GM23338 (cell line): ENCODE results near the gene E2F3. TPM values are rescaled to one million over a fixed set of nuclear protein-coding genes. Genes with fewer than 3 reads are reported as not detected.
A peak's percentile ranks its signal among the peaks of the same experiment; 100 is the strongest.

Experiments used
- ATAC-seq: fragments of 200-7000 bp; cut with Tn5 transposase; 3 replicates; pipeline ENCODE4 v1.9.1; 2020
- DNase-seq: peaks from one replicate; pipeline ENCODE4 v3.0.0-alpha.2; 2015; ENCODE audit warnings: low spot score
- H2AFZ ChIP-seq: fragments of 200-600 bp; sonication (generic); 2 replicates; pipeline ENCODE4 v1.8.0; 2016; ENCODE audit warnings: antibody characterized with exemption, mild to moderate bottlenecking, moderate library complexity
- H3F3A ChIP-seq: fragments of 200-600 bp; sonication (generic); replicated peaks from 2 replicates; pipeline ENCODE4 v1.8.0; 2017; ENCODE audit warnings: antibody characterized with exemption, mixed run types, low read depth
- H3K27ac ChIP-seq: fragments of 200-600 bp; sonication (generic); 2 replicates; pipeline ENCODE4 v1.6.1; 2016; ENCODE audit warnings: low read depth
- H3K27me3 ChIP-seq: fragments of 200-600 bp; sonication (generic); 2 replicates; pipeline ENCODE4 v1.8.0; 2016; ENCODE audit warnings: mild to moderate bottlenecking, mixed run types, moderate library complexity; ENCODE audit not compliant: insufficient read depth
- H3K36me3 ChIP-seq: fragments of 200-600 bp; sonication (generic); 2 replicates; pipeline ENCODE4 v1.8.0; 2016; ENCODE audit warnings: mild to moderate bottlenecking; ENCODE audit not compliant: insufficient read depth
- H3K4me1 ChIP-seq: fragments of 200-600 bp; sonication (generic); 2 replicates; pipeline ENCODE4 v1.8.0; 2016; ENCODE audit warnings: mild to moderate bottlenecking, moderate library complexity; ENCODE audit not compliant: insufficient read depth
- H3K4me2 ChIP-seq: fragments of 200-600 bp; sonication (generic); 2 replicates; pipeline ENCODE4 v1.7.1; 2017; ENCODE audit warnings: mixed run types
- H3K4me3 ChIP-seq: fragments of 200-600 bp; sonication (generic); 2 replicates; pipeline ENCODE4 v1.6.1; 2016; ENCODE audit warnings: mixed run types
- H3K79me2 ChIP-seq: fragments of 200-600 bp; sonication (generic); replicated peaks from 2 replicates; pipeline ENCODE4 v1.8.0; 2017; ENCODE audit warnings: mild to moderate bottlenecking; ENCODE audit not compliant: insufficient read depth
- H3K9me2 ChIP-seq: fragments of 200-600 bp; sonication (generic); 2 replicates; pipeline ENCODE4 v1.8.0; 2017; ENCODE audit not compliant: insufficient read depth
- H4K20me1 ChIP-seq: fragments of 200-600 bp; sonication (generic); replicated peaks from 2 replicates; pipeline ENCODE4 v1.8.0; 2017; ENCODE audit warnings: mild to moderate bottlenecking; ENCODE audit not compliant: insufficient read depth
- H3K27ac Mint-ChIP-seq: 2 replicates; pipeline ENCODE4 v1.8.0; 2020; ENCODE audit warnings: inconsistent platforms, mild to moderate bottlenecking, moderate library complexity, mixed read lengths
- H3K27me3 Mint-ChIP-seq: 3 replicates; pipeline ENCODE4 v1.8.0; 2022; ENCODE audit warnings: low read depth, mild to moderate bottlenecking, moderate library complexity, mixed read lengths, inconsistent platforms; ENCODE audit not compliant: insufficient read depth, poor library complexity
- H3K36me3 Mint-ChIP-seq: 3 replicates; pipeline ENCODE4 v1.8.0; 2021; ENCODE audit warnings: low read depth, mild to moderate bottlenecking, inconsistent platforms, moderate library complexity, mixed read lengths
- H3K4me1 Mint-ChIP-seq: 3 replicates; pipeline ENCODE4 v1.8.0; 2020; ENCODE audit warnings: mild to moderate bottlenecking, inconsistent platforms, mixed read lengths
- H3K4me3 Mint-ChIP-seq: 3 replicates; pipeline ENCODE4 v1.8.0; 2021; ENCODE audit warnings: moderate library complexity, mild to moderate bottlenecking, inconsistent platforms, mixed read lengths
- H3K9me3 Mint-ChIP-seq: 3 replicates; pipeline ENCODE4 v1.8.0; 2020; ENCODE audit warnings: moderate library complexity, mild to moderate bottlenecking, inconsistent platforms, mixed read lengths
- CREB1 ChIP-seq: fragments of 250-450 bp; sonication (Bioruptor Pico); IDR thresholded peaks from 2 replicates; pipeline ENCODE4 v1.5.0; 2020; ENCODE audit warnings: low read depth, mild to moderate bottlenecking, moderate library complexity
- CTCF ChIP-seq, 2 experiments: fragments of 200-600 bp in 1 of 2; sonication (generic) in 1 of 2; conservative IDR thresholded peaks; 2 replicates each; pipeline versions ENCODE4 v1.5.1 to v1.6.1; 2016 to 2017; ENCODE audit warnings: antibody characterized with exemption in 2 of 2, low read depth in 2 of 2, mild to moderate bottlenecking in 2 of 2, moderate library complexity in 1 of 2
- EZH2 ChIP-seq: fragments of 200-600 bp; sonication (generic); IDR thresholded peaks from one replicate; pipeline ENCODE4 v1.8.0; 2017; ENCODE audit warnings: antibody characterized with exemption, mild to moderate bottlenecking, low read depth; ENCODE audit not compliant: unreplicated experiment
- JUNB ChIP-seq: IDR thresholded peaks from one replicate; pipeline ENCODE4 v1.6.1; 2016; ENCODE audit warnings: antibody characterized with exemption; ENCODE audit not compliant: unreplicated experiment
- NANOG ChIP-seq: IDR thresholded peaks from 2 replicates; pipeline ENCODE4 v1.6.1; 2016; ENCODE audit warnings: antibody characterized with exemption, borderline replicate concordance
- POLR2AphosphoS5 ChIP-seq: IDR thresholded peaks from 2 replicates; pipeline ENCODE4 v1.6.1; 2016; ENCODE audit warnings: antibody characterized with exemption, low read depth
- STAT1 ChIP-seq: IDR thresholded peaks from one replicate; pipeline ENCODE4 v1.6.1; 2016; ENCODE audit warnings: antibody characterized with exemption; ENCODE audit not compliant: unreplicated experiment
- ZNF331 ChIP-seq: fragments of 250-450 bp; sonication (Bioruptor Pico); IDR thresholded peaks from 2 replicates; pipeline ENCODE4 v1.5.0; 2020; ENCODE audit warnings: low read depth, mild to moderate bottlenecking, moderate library complexity
- polyA plus RNA-seq: library from polyadenylated mRNA; unstranded; fragments of >200 nt; fragmentation: Nextera tagmentation; extraction: Ambion mirVana; gene quantifications from 2 replicates; pipeline ENCODE4 v1.2.1, GENCODE V29; 2016
- total RNA-seq: library from RNA; depleted of rRNA; stranded (reverse); fragments of >200 nt; shearing (Covaris generic); gene quantifications from 2 replicates; pipeline ENCODE4 v1.2.3, GENCODE V29; 2014
- TF ChIP-seq, protein P1 (sequence below): IDR thresholded peaks from 2 replicates; pipeline ENCODE4 v1.6.1; 2016; ENCODE audit warnings: antibody characterized with exemption
- TF ChIP-seq, protein P2 (sequence below): IDR thresholded peaks from one replicate; pipeline ENCODE4 v1.6.1; 2018; ENCODE audit warnings: antibody characterized with exemption; ENCODE audit not compliant: unreplicated experiment

The E2F3 gene
- total and polyA plus RNA-seq, 2 experiments from 2014 or later = 27.2 to 33.5 TPM

DNA sequence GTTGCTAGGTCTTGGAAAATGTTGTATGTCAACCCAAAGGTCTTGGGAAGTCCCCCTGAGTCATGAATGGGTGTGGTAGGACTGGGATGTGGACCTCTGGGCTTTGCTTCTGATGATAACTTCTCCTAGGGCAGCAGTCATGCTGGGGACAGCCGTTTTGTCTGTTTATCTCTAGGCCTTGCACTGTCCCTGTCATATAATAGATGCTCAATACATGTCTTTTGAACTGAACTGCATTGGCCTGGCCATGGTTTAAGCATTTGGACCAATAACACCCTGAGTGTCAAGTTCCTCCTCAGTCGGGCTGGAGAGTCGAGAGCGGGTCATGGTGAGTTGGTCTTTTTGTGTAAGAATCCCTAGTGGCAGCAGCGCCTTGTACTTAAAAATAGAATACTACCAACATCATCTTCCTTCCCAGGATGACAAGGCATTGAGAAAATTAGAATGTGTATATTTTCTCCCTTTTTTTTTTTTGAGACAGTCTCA is 43.1 kb downstream of the E2F3 start:
- TF ChIP-seq EZH2 = no peak
- TF ChIP-seq CTCF (conservative IDR thresholded peaks at IDR 0.05; ENCODE audit: low read depth in 2 of 2) = no peak
- TF ChIP-seq STAT1 = no peak
- TF ChIP-seq, protein P1, sequence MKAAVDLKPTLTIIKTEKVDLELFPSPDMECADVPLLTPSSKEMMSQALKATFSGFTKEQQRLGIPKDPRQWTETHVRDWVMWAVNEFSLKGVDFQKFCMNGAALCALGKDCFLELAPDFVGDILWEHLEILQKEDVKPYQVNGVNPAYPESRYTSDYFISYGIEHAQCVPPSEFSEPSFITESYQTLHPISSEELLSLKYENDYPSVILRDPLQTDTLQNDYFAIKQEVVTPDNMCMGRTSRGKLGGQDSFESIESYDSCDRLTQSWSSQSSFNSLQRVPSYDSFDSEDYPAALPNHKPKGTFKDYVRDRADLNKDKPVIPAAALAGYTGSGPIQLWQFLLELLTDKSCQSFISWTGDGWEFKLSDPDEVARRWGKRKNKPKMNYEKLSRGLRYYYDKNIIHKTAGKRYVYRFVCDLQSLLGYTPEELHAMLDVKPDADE = no peak
- TF ChIP-seq JUNB = no peak
- no peak for TF ChIP-seq NANOG
- TF ChIP-seq CREB1 (CRISPR knock-in tag) = no peak
- TF ChIP-seq POLR2AphosphoS5 = no peak
- TF ChIP-seq, protein P2, sequence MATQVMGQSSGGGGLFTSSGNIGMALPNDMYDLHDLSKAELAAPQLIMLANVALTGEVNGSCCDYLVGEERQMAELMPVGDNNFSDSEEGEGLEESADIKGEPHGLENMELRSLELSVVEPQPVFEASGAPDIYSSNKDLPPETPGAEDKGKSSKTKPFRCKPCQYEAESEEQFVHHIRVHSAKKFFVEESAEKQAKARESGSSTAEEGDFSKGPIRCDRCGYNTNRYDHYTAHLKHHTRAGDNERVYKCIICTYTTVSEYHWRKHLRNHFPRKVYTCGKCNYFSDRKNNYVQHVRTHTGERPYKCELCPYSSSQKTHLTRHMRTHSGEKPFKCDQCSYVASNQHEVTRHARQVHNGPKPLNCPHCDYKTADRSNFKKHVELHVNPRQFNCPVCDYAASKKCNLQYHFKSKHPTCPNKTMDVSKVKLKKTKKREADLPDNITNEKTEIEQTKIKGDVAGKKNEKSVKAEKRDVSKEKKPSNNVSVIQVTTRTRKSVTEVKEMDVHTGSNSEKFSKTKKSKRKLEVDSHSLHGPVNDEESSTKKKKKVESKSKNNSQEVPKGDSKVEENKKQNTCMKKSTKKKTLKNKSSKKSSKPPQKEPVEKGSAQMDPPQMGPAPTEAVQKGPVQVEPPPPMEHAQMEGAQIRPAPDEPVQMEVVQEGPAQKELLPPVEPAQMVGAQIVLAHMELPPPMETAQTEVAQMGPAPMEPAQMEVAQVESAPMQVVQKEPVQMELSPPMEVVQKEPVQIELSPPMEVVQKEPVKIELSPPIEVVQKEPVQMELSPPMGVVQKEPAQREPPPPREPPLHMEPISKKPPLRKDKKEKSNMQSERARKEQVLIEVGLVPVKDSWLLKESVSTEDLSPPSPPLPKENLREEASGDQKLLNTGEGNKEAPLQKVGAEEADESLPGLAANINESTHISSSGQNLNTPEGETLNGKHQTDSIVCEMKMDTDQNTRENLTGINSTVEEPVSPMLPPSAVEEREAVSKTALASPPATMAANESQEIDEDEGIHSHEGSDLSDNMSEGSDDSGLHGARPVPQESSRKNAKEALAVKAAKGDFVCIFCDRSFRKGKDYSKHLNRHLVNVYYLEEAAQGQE = no peak
- no peak for TF ChIP-seq ZNF331
- Histone ChIP-seq H3K4me3 (no peak overlapping the region), H3K27me3 (no peaks in the 10 kb centered on the region), H3K9me2 (no peaks in the 10 kb centered on the region), H4K20me1 (peaks cover 59% of the 10 kb centered on the region), H3K27ac (peak overlapping the region; percentile 5; the same call in 1 of the 2 replicates), H3K4me2 (no peak overlapping the region), H3K79me2 (peaks cover 100% of the 10 kb centered on the region), H3K4me1 (peaks cover 34% of the 10 kb centered on the region), H3F3A (no peaks in the 10 kb centered on the region), H2AFZ (no peak overlapping the region), H3K36me3 (no peaks in the 10 kb centered on the region)
- DNase-seq = no peak
- no peak for ATAC-seq
- Mint-ChIP-seq H3K4me1 (peaks cover 44% of the 10 kb centered on the region), H3K9me3 (no peaks in the 10 kb centered on the region), H3K36me3 (peaks cover 21% of the 10 kb centered on the region), H3K27me3 (no peaks in the 10 kb centered on the region), H3K27ac (no peak overlapping the region), H3K4me3 (no peak overlapping the region)

DNA sequence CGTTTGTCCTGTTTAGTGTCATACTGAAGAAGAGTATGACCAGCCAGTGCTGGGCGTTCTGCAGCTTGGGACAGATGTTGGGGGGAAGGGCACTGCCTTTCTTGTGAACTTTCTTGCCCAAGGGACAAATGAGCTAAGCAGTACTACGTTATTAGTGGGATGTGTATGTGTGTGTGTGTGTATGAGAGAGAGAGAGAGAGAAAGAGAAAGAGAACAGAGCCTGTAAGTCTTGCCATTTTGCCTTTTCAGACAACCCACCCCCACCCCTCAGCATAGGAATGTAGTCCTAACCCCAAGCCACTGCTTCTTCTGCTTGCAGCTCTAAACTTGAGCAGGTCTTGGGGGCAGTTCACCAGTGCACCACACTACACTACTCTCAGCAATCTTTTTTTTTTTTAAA is 45.5 kb downstream of the E2F3 start:
- H3K4me3 Mint-ChIP-seq = peak overlapping the region; percentile 11; the same call in 1 of the 3 replicates
- H3K4me3 ChIP-seq = no peak overlapping the region
- H3K79me2 ChIP-seq = peaks cover 100% of the 10 kb centered on the region
- no peak overlapping the region for H2AFZ ChIP-seq
- H3K4me2 ChIP-seq = peak overlapping the region; percentile 15; the same call in 1 of the 2 replicates
- H3K36me3 Mint-ChIP-seq = peaks cover 9% of the 10 kb centered on the region; the same call in 2 of the 3 replicates
- no peaks in the 10 kb centered on the region for H3K36me3 ChIP-seq
- H4K20me1 ChIP-seq = peaks cover 78% of the 10 kb centered on the region
- H3K27me3 Mint-ChIP-seq = peaks cover 6% of the 10 kb centered on the region
- H3K4me1 ChIP-seq = peaks cover 34% of the 10 kb centered on the region
- ATAC-seq = peak; percentile 72
- no peak for DNase-seq
- peak overlapping the region; percentile 89 for H3K27ac Mint-ChIP-seq
- no peaks in the 10 kb centered on the region for H3K9me2 ChIP-seq
- H3K4me1 Mint-ChIP-seq = peaks cover 38% of the 10 kb centered on the region
- no peaks in the 10 kb centered on the region for H3K27me3 ChIP-seq
- H3F3A ChIP-seq = no peaks in the 10 kb centered on the region
- H3K27ac ChIP-seq = no peak overlapping the region
- H3K9me3 Mint-ChIP-seq = no peaks in the 10 kb centered on the region
- no peak for TF ChIP-seq JUNB
- TF ChIP-seq ZNF331 = no peak
- TF ChIP-seq, protein P2 = no peak
- no peak for TF ChIP-seq EZH2
- TF ChIP-seq NANOG = no peak
